ENCODE results near the gene DGKB. TPM values are rescaled to one million over a fixed set of nuclear protein-coding genes. Genes with fewer than 3 reads are reported as not detected.
A peak's percentile ranks its signal among the peaks of the same experiment; 100 is the strongest.

Gene DGKB
- total RNA-seq, 1 donor from 2014 or later, result 0.32 TPM

DNA sequence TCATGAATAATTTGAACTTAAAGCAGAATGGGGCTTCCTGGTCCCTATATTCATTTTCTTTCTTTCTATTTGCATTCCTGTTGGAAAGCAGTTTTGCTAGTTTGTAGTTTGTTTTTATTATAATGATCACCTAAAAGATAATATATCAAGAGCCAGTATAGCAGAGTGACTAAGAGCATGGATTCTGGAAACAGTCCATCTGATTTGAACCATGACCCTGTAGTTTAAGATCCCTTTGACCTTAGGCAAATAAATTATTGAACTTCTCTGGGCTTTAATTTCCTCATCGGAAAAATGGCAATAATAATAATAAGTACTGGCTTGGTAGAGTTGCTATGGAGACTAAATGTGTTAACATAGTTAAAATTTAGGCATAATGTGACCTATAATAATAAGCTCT is 76.1 kb downstream of the DGKB start:
- Mint-ChIP-seq H3K9me3 (ENCODE audit: unreplicated experiment) (no peaks in the 10 kb centered on the region), H3K4me1 (ENCODE audit: unreplicated experiment) (peaks cover 18% of the 10 kb centered on the region), H3K4me3 (ENCODE audit: unreplicated experiment) (no peak overlapping the region), H3K27ac (ENCODE audit: unreplicated experiment) (no peak overlapping the region), H3K27me3 (ENCODE audit: unreplicated experiment) (no peaks in the 10 kb centered on the region), H3K36me3 (ENCODE audit: unreplicated experiment) (no peaks in the 10 kb centered on the region)
- TF ChIP-seq, protein P1, sequence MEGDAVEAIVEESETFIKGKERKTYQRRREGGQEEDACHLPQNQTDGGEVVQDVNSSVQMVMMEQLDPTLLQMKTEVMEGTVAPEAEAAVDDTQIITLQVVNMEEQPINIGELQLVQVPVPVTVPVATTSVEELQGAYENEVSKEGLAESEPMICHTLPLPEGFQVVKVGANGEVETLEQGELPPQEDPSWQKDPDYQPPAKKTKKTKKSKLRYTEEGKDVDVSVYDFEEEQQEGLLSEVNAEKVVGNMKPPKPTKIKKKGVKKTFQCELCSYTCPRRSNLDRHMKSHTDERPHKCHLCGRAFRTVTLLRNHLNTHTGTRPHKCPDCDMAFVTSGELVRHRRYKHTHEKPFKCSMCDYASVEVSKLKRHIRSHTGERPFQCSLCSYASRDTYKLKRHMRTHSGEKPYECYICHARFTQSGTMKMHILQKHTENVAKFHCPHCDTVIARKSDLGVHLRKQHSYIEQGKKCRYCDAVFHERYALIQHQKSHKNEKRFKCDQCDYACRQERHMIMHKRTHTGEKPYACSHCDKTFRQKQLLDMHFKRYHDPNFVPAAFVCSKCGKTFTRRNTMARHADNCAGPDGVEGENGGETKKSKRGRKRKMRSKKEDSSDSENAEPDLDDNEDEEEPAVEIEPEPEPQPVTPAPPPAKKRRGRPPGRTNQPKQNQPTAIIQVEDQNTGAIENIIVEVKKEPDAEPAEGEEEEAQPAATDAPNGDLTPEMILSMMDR (IDR thresholded peaks at IDR 0.05), result no peak
- DNase-seq (ENCODE audit: extremely low spot score, unreplicated experiment), result no peak

DNA sequence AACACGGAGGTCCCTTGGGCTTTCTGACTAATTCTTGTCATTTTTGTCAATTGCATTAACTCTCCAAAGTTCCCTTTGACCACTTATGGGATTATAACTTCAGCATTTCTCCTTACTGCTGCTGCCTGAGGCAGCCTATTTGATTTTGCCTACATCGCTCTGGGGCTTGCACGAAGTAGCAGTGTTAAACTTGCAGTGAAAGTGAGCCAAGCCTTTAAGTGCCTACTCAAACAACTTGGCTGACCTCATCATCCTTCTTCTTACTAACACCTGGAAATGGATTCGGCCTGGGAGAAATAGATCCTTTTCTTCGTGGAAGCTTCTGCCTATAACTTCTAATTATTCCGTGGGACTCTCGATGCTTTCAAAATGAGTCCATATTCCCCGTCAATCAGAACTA is 76.6 kb downstream of the DGKB start:
- Mint-ChIP-seq H3K9me3 (ENCODE audit: unreplicated experiment) (no peaks in the 10 kb centered on the region), H3K36me3 (ENCODE audit: unreplicated experiment) (no peaks in the 10 kb centered on the region), H3K4me1 (ENCODE audit: unreplicated experiment) (peaks cover 23% of the 10 kb centered on the region), H3K27me3 (ENCODE audit: unreplicated experiment) (no peaks in the 10 kb centered on the region), H3K27ac (ENCODE audit: unreplicated experiment) (no peak overlapping the region), H3K4me3 (ENCODE audit: unreplicated experiment) (no peak overlapping the region)
- no peak for DNase-seq (ENCODE audit: extremely low spot score, unreplicated experiment)
- TF ChIP-seq, protein P1 (IDR thresholded peaks at IDR 0.05), result no peak

DNA sequence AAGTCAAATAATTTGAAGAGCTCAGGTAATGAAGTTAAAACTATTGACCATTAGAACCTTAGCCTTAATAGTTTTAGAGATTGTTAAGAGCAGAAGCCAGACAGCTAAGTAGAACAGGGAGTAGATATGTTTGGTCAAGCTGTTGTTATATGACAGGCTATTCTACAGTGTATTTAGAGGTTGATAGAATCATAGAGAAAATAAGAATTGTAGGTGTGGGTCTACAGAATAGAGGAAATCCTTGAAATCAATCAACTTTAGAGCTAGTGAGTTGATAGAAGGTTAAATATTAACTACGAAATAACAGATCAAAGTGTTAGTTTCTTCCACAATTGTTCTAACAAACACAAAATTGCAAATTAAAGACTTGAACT is 80.1 kb downstream of the DGKB start:
- Mint-ChIP-seq H3K27ac (ENCODE audit: unreplicated experiment) (peak overlapping the region; percentile 58), H3K4me3 (ENCODE audit: unreplicated experiment) (no peak overlapping the region), H3K27me3 (ENCODE audit: unreplicated experiment) (no peaks in the 10 kb centered on the region), H3K9me3 (ENCODE audit: unreplicated experiment) (no peaks in the 10 kb centered on the region), H3K4me1 (ENCODE audit: unreplicated experiment) (peaks cover 21% of the 10 kb centered on the region), H3K36me3 (ENCODE audit: unreplicated experiment) (no peaks in the 10 kb centered on the region)
- TF ChIP-seq, protein P1 (IDR thresholded peaks at IDR 0.05), result no peak
- DNase-seq (ENCODE audit: extremely low spot score, unreplicated experiment), result no peak

DNA sequence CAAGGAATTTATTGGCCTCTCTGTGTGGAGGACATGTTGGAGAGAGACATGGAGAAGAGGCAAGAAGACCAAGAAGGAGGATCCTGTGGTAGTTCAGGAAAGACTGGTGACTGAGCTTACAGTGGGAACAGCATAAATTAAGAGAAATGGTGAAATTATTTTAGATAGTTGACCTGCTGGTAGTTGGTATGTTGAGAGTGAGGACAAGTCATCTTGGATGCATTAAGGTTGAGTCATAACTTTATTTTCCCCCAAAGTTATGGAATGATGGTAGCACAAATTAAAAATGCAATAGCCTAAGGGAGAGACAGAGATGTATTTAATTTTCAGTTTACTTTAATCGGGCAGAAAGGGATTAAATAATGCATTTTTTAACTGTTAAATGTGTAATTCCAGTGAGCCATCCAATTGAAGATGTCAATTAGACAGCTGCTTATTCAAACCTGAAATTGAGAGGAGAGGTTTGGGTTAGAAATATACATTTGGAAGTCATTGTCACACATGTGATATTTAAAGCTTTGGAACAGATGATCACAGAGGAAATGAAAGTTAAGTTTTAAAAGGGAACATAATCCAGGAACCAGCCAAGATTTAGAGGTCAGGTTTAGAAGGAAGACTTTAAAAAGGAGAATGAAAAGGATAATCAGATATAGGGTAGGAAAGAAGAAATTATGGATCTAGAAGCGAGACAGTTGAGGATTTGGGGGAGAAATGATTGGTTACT is 80.6 kb downstream of the DGKB start:
- TF ChIP-seq, protein P1 (IDR thresholded peaks at IDR 0.05), result no peak

DNA sequence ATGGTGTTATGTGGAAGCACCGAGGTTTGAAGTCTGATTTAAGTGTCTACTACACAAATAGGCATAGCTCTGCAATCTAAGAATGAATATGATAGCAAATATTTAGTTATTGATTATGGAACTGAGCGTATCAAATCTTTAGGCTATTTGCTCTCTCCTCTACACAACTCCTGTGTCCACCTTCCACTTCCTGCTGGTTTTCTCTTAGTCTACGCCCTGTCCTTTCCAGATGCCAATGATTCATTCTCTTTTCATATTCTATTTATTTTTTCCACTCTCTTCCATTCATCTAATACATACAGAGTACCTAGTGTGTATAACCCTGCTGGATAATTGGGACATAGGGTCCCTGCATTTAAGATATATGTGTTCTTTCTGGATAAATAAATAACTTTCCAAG is 83.7 kb downstream of the DGKB start:
- Mint-ChIP-seq H3K27ac (ENCODE audit: unreplicated experiment) (no peak overlapping the region), H3K36me3 (ENCODE audit: unreplicated experiment) (no peaks in the 10 kb centered on the region), H3K9me3 (ENCODE audit: unreplicated experiment) (no peaks in the 10 kb centered on the region), H3K27me3 (ENCODE audit: unreplicated experiment) (no peaks in the 10 kb centered on the region), H3K4me1 (ENCODE audit: unreplicated experiment) (peaks cover 21% of the 10 kb centered on the region), H3K4me3 (ENCODE audit: unreplicated experiment) (no peak overlapping the region)
- no peak for DNase-seq (ENCODE audit: extremely low spot score, unreplicated experiment)
- TF ChIP-seq, protein P1 (IDR thresholded peaks at IDR 0.05), result no peak

More for the DNA sequence above, 80.6 kb downstream of the DGKB start:
- DNase-seq (ENCODE audit: extremely low spot score, unreplicated experiment), result no peak
- peak overlapping the region; percentile 58 for H3K27ac Mint-ChIP-seq (ENCODE audit: unreplicated experiment)
- no peaks in the 10 kb centered on the region for H3K36me3 Mint-ChIP-seq (ENCODE audit: unreplicated experiment)
- H3K4me3 Mint-ChIP-seq (ENCODE audit: unreplicated experiment), result no peak overlapping the region
- peaks cover 21% of the 10 kb centered on the region for H3K4me1 Mint-ChIP-seq (ENCODE audit: unreplicated experiment)
- no peaks in the 10 kb centered on the region for H3K27me3 Mint-ChIP-seq (ENCODE audit: unreplicated experiment)
- no peaks in the 10 kb centered on the region for H3K9me3 Mint-ChIP-seq (ENCODE audit: unreplicated experiment)

All from osteocyte (in vitro differentiated cells).